H1 (cell line): ENCODE measurements around the gene MOK.

Source experiments
- CBX5 ChIP-seq: fragments of 300-800, 300-1000 bp; sonication (generic); IDR thresholded peaks from 2 replicates; pipeline ENCODE4 v1.7.1; 2016; ENCODE audit warnings: antibody characterized with exemption, low read length, low read depth
- E2F6 ChIP-seq: IDR thresholded peaks from 2 replicates; pipeline ENCODE4 v1.6.1; 2012; ENCODE audit warnings: inconsistent platforms
- EP300 ChIP-seq, 2 experiments: IDR thresholded peaks; 1 replicate in 1 of 2; 2 replicates in 1 of 2; pipeline ENCODE4 v1.6.1; 2011 to 2012; ENCODE audit warnings: low read depth in 2 of 2, low read length in 2 of 2, mild to moderate bottlenecking in 2 of 2, borderline replicate concordance in 1 of 2, inconsistent platforms in 1 of 2, moderate library complexity in 1 of 2
- KDM1A ChIP-seq: fragments of 200-600, 300-600 bp; sonication (generic); IDR thresholded peaks from 2 replicates; pipeline ENCODE4 v1.7.1; 2016; ENCODE audit warnings: mild to moderate bottlenecking, low read length, borderline replicate concordance
- POLR2A ChIP-seq, 2 experiments: IDR thresholded peaks; 1 replicate in 1 of 2; 2 replicates in 1 of 2; pipeline ENCODE4 v1.6.1; 2011; ENCODE audit warnings: low read depth in 2 of 2, low read length in 2 of 2, mild to moderate bottlenecking in 2 of 2; ENCODE audit errors: control extremely low read depth in 1 of 2
- POLR2AphosphoS5 ChIP-seq: IDR thresholded peaks from 2 replicates; pipeline ENCODE4 v1.6.1; 2011; ENCODE audit warnings: low read depth, low read length
- RFX5 ChIP-seq: IDR thresholded peaks from 2 replicates; pipeline ENCODE4 v1.6.1; 2011; ENCODE audit warnings: low read depth, low read length, improper control_type of control experiment, borderline replicate concordance
- SIN3A ChIP-seq, 2 experiments: IDR thresholded peaks in 1 of 2; conservative IDR thresholded peaks in 1 of 2; 2 replicates each; pipeline ENCODE4 v1.6.1; 2011 to 2012; ENCODE audit warnings: low read length in 2 of 2, improper control_type of control experiment in 1 of 2, low read depth in 1 of 2, mild to moderate bottlenecking in 1 of 2
- SIRT6 ChIP-seq: IDR thresholded peaks from one replicate; pipeline ENCODE4 v1.7.1; 2012; ENCODE audit warnings: low read length, inconsistent platforms
- SP1 ChIP-seq: IDR thresholded peaks from 2 replicates; pipeline ENCODE4 v1.6.1; 2011; ENCODE audit warnings: low read depth, low read length
- TAF1 ChIP-seq: IDR thresholded peaks from 2 replicates; pipeline ENCODE4 v1.6.1; 2011; ENCODE audit warnings: mild to moderate bottlenecking, low read depth, low read length
- TF ChIP-seq, protein P1 (sequence below), 3 experiments: IDR thresholded peaks; 1 replicate in 2 of 3; 2 replicates in 1 of 3; pipeline versions ENCODE4 v1.5.1 to v1.6.1; 2011; ENCODE audit warnings: low read length in 3 of 3, mild to moderate bottlenecking in 3 of 3, inconsistent platforms in 2 of 3, low read depth in 1 of 3, moderate library complexity in 1 of 3; ENCODE audit not compliant: insufficient read depth in 1 of 3; ENCODE audit errors: control extremely low read depth in 1 of 3
- TF ChIP-seq, protein P2 (sequence below): IDR thresholded peaks from 2 replicates; pipeline ENCODE4 v1.6.1; 2012; ENCODE audit warnings: inconsistent platforms

- TF ChIP-seq, protein P1, sequence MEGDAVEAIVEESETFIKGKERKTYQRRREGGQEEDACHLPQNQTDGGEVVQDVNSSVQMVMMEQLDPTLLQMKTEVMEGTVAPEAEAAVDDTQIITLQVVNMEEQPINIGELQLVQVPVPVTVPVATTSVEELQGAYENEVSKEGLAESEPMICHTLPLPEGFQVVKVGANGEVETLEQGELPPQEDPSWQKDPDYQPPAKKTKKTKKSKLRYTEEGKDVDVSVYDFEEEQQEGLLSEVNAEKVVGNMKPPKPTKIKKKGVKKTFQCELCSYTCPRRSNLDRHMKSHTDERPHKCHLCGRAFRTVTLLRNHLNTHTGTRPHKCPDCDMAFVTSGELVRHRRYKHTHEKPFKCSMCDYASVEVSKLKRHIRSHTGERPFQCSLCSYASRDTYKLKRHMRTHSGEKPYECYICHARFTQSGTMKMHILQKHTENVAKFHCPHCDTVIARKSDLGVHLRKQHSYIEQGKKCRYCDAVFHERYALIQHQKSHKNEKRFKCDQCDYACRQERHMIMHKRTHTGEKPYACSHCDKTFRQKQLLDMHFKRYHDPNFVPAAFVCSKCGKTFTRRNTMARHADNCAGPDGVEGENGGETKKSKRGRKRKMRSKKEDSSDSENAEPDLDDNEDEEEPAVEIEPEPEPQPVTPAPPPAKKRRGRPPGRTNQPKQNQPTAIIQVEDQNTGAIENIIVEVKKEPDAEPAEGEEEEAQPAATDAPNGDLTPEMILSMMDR (IDR thresholded peaks at IDR 0.05; ENCODE audit: control extremely low read depth in 1 of 3, insufficient read depth in 1 of 3, low read depth in 1 of 3, low read length in 3 of 3), result no peak
- TF ChIP-seq SIN3A (conservative IDR thresholded peaks at IDR 0.05 in 1 of 2, IDR thresholded peaks at IDR 0.05 in 1 of 2; ENCODE audit: low read depth in 1 of 2, low read length in 2 of 2), result no peak
- TF ChIP-seq TAF1, result no peak
- TF ChIP-seq POLR2A (IDR thresholded peaks at IDR 0.05; ENCODE audit: control extremely low read depth in 1 of 2, low read depth in 2 of 2, low read length in 2 of 2), result no peak
- TF ChIP-seq E2F6, result no peak
- TF ChIP-seq CBX5, result no peak
- TF ChIP-seq EP300 (IDR thresholded peaks at IDR 0.05; ENCODE audit: borderline replicate concordance in 1 of 2, low read depth in 2 of 2, low read length in 2 of 2), result no peak
- TF ChIP-seq SIRT6, result no peak
- TF ChIP-seq SP1, result no peak
- TF ChIP-seq RFX5, result no peak
- TF ChIP-seq, protein P2, sequence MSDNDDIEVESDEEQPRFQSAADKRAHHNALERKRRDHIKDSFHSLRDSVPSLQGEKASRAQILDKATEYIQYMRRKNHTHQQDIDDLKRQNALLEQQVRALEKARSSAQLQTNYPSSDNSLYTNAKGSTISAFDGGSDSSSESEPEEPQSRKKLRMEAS, result no peak
- no peak for TF ChIP-seq POLR2AphosphoS5
- TF ChIP-seq KDM1A, result no peak
These were observed 93.7 kb downstream of the MOK start for GRCh38 chr14:102211240-102211639.
